HG02588 (cell line): ENCODE data around the gene MYZAP.

Experiments used
- ATAC-seq: cut with Tn5 transposase; IDR thresholded peaks from one replicate; pipeline ENCODE4 v1.9.1; 2021; ENCODE audit warnings: mild to moderate bottlenecking, moderate library complexity; ENCODE audit not compliant: unreplicated experiment

MYZAP gene

GRCh38 chr15:57562196-57562769 lies 29.4 kb upstream of the MYZAP start:
- no peak for ATAC-seq

GRCh38 chr15:57563416-57563815 lies 28.3 kb upstream of the MYZAP start:
- no peak for ATAC-seq

- ATAC-seq: no peak
Measured at GRCh38 chr15:57565311-57565710, 26.4 kb upstream of the MYZAP start.

- ATAC-seq: no peak
Measured at GRCh38 chr15:57566834-57567233, 24.9 kb upstream of the MYZAP start.

GRCh38 chr15:57567891-57568290 lies 23.8 kb upstream of the MYZAP start:
- ATAC-seq: no peak

- no peak for ATAC-seq
Measured at GRCh38 chr15:57568299-57568698, 23.4 kb upstream of the MYZAP start.

- ATAC-seq: no peak
Measured at GRCh38 chr15:57570340-57570739, 21.4 kb upstream of the MYZAP start.

GRCh38 chr15:57570994-57571393 lies 20.7 kb upstream of the MYZAP start:
- ATAC-seq: no peak

GRCh38 chr15:57571725-57572124 lies 20.0 kb upstream of the MYZAP start:
- ATAC-seq: no peak

GRCh38 chr15:57572468-57572867 lies 19.2 kb upstream of the MYZAP start:
- no peak for ATAC-seq

- ATAC-seq: no peak
Measured at GRCh38 chr15:57573151-57573550, 18.6 kb upstream of the MYZAP start.

GRCh38 chr15:57575363-57575762 lies 16.3 kb upstream of the MYZAP start:
- no peak for ATAC-seq

GRCh38 chr15:57578288-57578900 lies 13.3 kb upstream of the MYZAP start:
- no peak for ATAC-seq

- no peak for ATAC-seq
Measured at GRCh38 chr15:57580428-57580827, 11.3 kb upstream of the MYZAP start.

- ATAC-seq: no peak
Measured at GRCh38 chr15:57580866-57581265, 10.8 kb upstream of the MYZAP start.

GRCh38 chr15:57582090-57582489 lies 9.6 kb upstream of the MYZAP start:
- no peak for ATAC-seq

GRCh38 chr15:57583282-57583681 lies 8.4 kb upstream of the MYZAP start:
- no peak for ATAC-seq

GRCh38 chr15:57583720-57584119 lies 8.0 kb upstream of the MYZAP start:
- ATAC-seq: no peak

GRCh38 chr15:57586661-57587424 lies 4.9 kb upstream of the MYZAP start:
- no peak for ATAC-seq

- no peak for ATAC-seq
Measured at GRCh38 chr15:57589281-57589680, 2.4 kb upstream of the MYZAP start.

GRCh38 chr15:57589754-57590153 lies 1.9 kb upstream of the MYZAP start:
- ATAC-seq: no peak

GRCh38 chr15:57591237-57591821 lies 375 bp upstream of the MYZAP start:
- no peak for ATAC-seq
